GM21447 (cell line): ENCODE data around the gene PLCH1.
A peak's percentile ranks its signal among the peaks of the same experiment; 100 is the strongest.

Experiments used
- ATAC-seq: cut with Tn5 transposase; IDR thresholded peaks from one replicate; pipeline ENCODE4 v1.9.1; 2021; ENCODE audit not compliant: unreplicated experiment

The PLCH1 gene

GRCh38 chr3:155555479-155556060, 189.3 kb downstream of the PLCH1 start:
- no peak for ATAC-seq

DNA sequence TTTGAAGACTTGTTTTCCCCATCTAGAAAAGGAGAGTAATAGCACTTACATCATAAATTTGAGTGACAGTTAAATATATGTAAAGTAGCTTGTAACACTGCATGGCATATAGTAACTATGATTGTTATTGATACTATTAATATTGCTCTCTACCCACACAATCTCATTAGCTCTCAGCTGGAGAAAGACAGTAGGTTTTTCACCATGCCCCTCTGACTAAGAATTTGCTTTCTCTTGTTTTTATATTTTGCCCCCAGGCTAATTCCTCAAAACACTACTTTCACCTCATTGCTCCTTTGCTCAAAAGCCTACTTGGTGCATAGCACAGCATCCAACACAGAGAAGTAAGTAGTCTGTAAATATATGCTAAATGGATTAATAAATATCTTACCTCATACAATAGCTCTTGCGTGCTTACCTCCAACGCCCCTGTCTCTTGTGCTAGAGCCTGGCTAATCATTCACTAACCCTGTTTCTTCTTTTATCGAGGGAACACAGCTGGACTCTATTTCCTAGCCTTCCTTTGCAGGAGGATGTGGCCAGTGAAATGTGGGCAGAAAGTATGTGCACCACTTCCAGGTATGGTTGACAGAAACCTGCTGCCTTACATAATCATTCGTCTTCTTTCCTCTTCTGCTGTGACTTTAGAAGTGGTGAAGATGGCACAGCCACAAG, 190.0 kb downstream of the PLCH1 start:
- ATAC-seq = peak; percentile 86

GRCh38 chr3:155553780-155554179, 191.1 kb downstream of the PLCH1 start:
- peak; percentile 43 for ATAC-seq

DNA sequence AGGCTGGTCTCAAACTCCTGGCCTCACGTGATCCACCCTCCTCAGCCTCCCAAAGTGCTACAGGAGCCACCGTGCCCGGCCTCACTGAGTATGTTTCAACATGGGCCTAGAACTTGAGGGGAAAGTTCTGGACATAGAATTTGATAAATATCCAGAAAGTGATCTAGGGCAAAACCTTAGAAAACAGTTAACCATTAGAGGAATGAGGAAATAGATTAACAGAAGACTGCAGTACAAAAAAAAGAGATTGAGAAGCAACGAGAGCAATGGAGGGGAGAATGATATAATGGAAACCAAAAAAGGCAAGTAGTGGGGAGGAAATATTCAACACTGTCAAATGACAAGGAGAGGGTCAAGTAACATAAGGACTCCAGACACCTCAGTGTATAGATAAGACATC, 191.5 kb downstream of the PLCH1 start:
- no peak for ATAC-seq

DNA sequence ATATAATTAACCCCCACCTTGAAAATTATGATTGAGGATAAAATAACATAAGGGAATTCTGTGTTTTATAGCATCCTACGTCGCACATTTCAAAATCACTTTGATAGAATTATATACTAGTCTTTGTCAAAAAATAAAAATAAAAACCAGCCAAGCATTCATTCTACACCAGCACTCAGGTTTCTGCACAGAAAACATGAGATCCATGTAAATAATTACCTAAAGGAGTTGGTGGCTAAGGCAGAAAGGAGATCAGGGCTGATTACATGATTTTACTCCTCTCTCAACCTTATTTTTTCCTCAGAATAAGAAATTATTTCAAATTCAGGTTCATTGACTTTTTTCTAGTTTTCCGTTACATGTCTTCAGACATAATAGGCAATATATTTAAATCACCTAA, 194.5 kb downstream of the PLCH1 start:
- ATAC-seq = no peak

GRCh38 chr3:155549087-155549486, 195.8 kb downstream of the PLCH1 start:
- ATAC-seq = peak; percentile 87

DNA sequence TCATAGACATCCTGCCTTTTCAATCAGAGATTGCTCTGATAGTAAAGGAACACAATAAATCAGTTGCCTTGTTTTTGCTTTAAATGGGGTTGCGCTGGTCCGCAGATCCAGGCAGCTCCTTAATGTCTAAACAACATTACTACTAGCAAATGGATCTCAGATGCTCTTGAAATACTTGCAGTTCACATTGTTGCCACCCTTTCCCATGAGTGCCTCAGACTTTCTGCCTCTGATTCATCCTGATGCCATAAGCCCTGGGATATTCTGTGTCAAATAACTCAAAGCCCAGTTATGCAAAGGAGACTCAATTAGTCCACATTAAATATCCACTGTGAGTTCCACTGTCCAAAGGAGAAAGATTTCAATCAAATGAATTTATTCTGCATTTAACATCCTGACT, 196.7 kb downstream of the PLCH1 start:
- ATAC-seq = no peak

- ATAC-seq = no peak
Observed at GRCh38 chr3:155535098-155535497, 209.8 kb downstream of the PLCH1 start.

DNA sequence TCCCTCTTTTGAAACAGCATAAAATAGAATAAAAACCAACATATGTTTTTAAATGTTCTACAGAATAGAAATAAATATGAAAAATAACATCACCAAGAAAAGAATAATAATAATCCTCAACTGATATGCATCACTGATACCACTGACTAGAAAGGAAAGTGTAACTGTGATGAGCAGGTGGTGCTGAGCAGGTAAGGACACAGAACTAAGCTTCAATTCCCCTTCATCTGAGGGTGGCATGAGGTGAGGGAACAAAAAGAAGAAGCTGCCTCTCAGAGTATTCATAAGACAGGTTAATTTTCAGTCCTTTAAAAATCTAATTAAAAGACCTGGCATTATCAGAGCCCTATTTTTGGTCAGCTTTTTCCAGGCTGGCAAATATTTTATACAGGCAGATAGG, 216.3 kb downstream of the PLCH1 start:
- ATAC-seq = no peak

DNA sequence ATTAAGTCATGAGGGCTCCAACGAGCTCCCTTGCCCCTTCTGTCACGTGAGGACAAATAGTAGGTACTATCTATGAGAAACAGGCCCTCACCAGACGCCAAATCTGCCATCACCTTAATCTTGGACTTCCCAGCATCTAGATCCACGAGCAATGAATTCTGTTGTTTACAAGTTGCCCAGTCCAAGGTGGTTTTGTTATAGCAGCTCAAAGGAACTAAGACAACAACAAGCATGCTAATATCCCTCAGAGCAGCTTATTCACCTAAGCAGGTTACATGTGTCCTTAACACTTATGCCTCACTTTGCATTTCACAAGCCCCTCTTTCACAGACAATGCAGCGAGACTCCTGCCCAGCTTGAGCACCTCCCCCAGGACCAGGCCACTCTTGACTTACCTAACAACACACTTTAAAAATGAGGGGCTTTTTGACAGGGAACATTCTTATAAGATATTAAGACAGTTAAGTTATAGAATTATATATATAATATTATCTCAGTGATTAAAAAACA, 219.5 kb downstream of the PLCH1 start:
- ATAC-seq = no peak

- ATAC-seq = no peak
Observed at GRCh38 chr3:155520463-155520862, 224.4 kb downstream of the PLCH1 start.

- no peak for ATAC-seq
Observed at GRCh38 chr3:155519078-155519477, 225.8 kb downstream of the PLCH1 start.

DNA sequence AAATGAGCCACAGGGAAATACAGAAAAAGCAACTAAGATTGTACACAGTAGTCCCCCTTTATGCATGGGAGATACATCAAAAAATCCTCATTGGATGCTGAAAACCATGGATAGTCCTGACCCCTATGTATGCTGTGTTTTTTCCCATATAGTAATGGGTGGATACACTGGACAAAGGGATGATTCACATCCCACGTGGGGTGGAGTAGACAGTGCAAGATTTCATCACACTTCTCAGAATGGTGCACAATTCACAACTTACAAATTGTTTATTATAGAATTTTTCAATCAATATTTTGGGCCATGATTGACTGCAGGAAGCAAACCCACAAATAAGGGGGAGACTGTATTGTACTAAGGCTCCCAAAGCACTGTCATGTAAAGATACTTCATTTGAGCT, 227.0 kb downstream of the PLCH1 start:
- ATAC-seq = no peak

- ATAC-seq = no peak
Observed at GRCh38 chr3:155516439-155516838, 228.4 kb downstream of the PLCH1 start.

DNA sequence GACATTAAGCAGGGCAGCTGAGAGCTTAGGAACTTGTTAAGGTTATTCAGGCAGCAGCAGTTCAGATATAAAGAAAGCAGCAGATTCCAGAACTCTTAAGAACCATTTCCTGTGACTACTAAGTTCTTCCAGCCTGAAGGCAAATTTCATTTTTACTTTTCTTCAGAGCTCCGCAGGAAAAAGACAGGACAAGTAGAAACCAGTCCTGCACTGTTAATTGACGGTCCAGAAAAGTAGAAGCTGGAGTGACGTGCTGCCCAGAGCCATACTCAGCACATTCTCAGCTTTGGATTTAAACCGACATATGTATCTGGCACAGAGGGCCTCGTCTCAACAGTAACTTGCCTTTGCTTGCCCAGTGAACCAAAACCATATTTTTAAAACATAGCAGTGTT, 232.0 kb downstream of the PLCH1 start:
- no peak for ATAC-seq

GRCh38 chr3:155512175-155512866, 232.6 kb downstream of the PLCH1 start:
- no peak for ATAC-seq

GRCh38 chr3:155504682-155505081, 240.2 kb downstream of the PLCH1 start:
- no peak for ATAC-seq

DNA sequence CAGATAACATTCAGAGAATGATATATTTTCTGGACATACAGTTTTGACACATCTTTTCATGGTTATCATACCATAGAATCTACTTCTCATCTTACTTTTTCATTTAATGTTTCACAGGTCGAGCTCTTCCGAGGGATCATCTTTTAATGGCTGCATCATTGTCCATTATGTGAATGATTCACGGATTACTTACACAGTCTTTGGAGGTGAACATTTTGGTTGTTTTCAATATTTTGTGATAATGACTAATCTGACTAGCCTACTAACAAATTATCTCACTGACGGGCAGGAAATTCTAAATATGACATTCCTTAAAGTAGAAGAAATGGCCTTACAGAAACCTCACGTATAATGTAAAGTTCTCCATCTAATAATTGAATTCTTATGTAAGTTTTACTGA, 242.2 kb downstream of the PLCH1 start:
- no peak for ATAC-seq

GRCh38 chr3:155500194-155500818, 244.6 kb downstream of the PLCH1 start:
- ATAC-seq = no peak

- ATAC-seq = no peak
Observed at GRCh38 chr3:155497930-155498647, 246.8 kb downstream of the PLCH1 start.

DNA sequence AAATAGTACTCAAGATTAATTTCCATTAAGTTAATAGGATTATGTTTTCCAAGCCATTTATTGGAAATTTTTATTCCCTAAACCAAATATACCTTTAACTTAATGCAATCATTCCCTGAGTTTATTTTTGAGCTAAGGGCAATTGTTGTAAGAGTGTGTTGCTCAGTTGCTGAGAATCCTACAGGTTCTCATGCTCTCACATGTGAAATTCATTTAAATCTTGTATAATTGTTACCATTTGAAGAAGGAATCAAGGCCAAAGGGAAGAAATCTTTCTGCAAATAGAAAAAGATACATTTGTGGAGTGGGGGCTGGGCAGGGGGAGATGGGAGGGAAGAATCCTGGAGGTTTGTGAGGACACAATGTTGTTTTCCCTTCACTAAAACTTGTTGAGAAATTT, 248.7 kb downstream of the PLCH1 start:
- no peak for ATAC-seq
